GM12873 (cell line): ENCODE measurements around the gene GALNT14.

Experiments used
- CTCF ChIP-seq: IDR thresholded peaks from 2 replicates; pipeline ENCODE4 v1.5.1; 2012; ENCODE audit warnings: low read depth, mild to moderate bottlenecking, moderate library complexity, low read length, control low read depth; ENCODE audit not compliant: insufficient read depth; ENCODE audit errors: missing control alignments

Gene GALNT14, protein sequence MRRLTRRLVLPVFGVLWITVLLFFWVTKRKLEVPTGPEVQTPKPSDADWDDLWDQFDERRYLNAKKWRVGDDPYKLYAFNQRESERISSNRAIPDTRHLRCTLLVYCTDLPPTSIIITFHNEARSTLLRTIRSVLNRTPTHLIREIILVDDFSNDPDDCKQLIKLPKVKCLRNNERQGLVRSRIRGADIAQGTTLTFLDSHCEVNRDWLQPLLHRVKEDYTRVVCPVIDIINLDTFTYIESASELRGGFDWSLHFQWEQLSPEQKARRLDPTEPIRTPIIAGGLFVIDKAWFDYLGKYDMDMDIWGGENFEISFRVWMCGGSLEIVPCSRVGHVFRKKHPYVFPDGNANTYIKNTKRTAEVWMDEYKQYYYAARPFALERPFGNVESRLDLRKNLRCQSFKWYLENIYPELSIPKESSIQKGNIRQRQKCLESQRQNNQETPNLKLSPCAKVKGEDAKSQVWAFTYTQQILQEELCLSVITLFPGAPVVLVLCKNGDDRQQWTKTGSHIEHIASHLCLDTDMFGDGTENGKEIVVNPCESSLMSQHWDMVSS

GRCh38 chr2:31138037-31138962, at the start of gene GALNT14:
Gene GALNT14, minus strand, starts transcription at chr2:31138440. Its CDS starts 354 bp downstream, at chr2:31138086.
- peak; percentile 33 for TF ChIP-seq CTCF

- no peak for TF ChIP-seq CTCF
Measured at GRCh38 chr2:31187166-31187565, 48.9 kb upstream of the GALNT14 start.

- no peak for TF ChIP-seq CTCF
Measured at GRCh38 chr2:31176742-31177141, 38.5 kb upstream of the GALNT14 start.

DNA sequence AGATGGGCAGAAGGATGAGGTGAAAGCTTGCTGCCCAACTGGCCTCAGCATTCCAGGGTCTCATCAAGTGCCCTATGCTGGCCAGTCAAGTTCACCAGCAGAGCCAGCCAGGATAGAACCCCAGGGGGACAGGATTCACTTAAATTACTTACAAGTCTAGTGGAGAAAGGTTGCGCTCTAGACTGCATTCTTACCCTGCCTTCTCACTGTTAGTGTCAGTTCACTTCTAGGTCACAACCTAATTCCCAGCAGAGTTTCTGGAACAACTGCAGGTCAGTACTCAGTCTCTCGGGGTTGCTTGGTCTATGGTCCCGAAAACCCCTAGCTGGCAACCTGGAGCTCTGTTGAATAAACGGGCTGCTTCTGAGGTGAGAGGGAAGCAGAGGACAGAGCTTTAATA, 32.9 kb upstream of the GALNT14 start:
- no peak for TF ChIP-seq CTCF

DNA sequence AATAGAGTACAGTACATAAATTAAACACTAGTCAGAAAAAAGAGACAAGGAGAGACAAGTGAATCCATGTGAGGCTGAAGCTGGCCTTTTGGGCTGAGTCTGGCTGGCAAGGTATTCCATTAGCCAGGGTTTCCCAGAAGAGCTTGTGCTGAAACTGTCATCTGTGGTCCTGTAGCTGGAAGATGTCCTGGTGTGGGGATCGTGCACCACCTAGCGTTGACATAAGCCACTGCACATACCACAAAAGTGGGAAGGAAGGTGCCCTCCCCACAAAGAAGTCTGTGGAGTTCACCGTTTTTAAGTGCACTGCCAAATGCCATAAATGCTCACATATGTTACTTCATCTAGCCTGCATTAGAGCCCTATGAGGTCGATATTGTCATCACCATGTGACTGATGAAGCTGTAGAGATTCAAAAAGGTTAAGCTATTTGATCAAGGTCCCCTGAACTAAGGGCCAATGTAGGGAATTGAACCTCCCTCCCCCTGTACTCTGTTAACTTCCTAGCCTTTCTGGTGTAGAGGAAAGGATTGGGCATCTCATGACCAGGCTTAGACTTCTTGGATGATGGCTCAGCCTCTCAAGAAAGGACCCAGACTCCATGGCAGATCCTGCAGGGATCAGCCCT, 31.9 kb upstream of the GALNT14 start:
- TF ChIP-seq CTCF = peak; percentile 98

- no peak for TF ChIP-seq CTCF
Measured at GRCh38 chr2:31168291-31168690, 30.1 kb upstream of the GALNT14 start.
